SK-N-SH (cell line): ENCODE measurements around the gene CKS1B. TPM values are rescaled to one million over a fixed set of nuclear protein-coding genes. Genes with fewer than 3 reads are reported as not detected.

Experiments used
- CTCF ChIA-PET: fragments of 300-600, 350-600 bp; formaldehyde crosslinking; extraction: SDS; loops from one replicate; lab custom pipeline; 2021; lab: Yijun Ruan, JAX
- POLR2A ChIA-PET: fragments of 350-600 bp; sonication (Branson Sonifier 250); formaldehyde crosslinking; extraction: SDS; loops from one replicate; lab custom pipeline; 2020; ENCODE audit warnings: antibody characterized with exemption, inconsistent platforms; lab: Yijun Ruan, JAX
- DNase-seq: peaks from one replicate; pipeline ENCODE4 v3.0.0; 2012
- H2AFZ ChIP-seq: fragments of 200-600 bp; sonication (generic); 2 replicates; pipeline ENCODE4 v1.8.1; 2016; ENCODE audit warnings: antibody characterized with exemption, mild to moderate bottlenecking, low read depth
- H3F3A ChIP-seq: fragments of 200-600 bp; sonication (generic); replicated peaks from 2 replicates; pipeline ENCODE3; 2016; ENCODE audit warnings: antibody characterized with exemption, mild to moderate bottlenecking; ENCODE audit not compliant: insufficient read depth
- H3K27ac ChIP-seq, 2 experiments: fragments of 200-500 bp in 1 of 2; fragments of 200-600 bp in 1 of 2; sonication (Bioruptor generic) in 1 of 2; sonication (generic), shearing (Covaris generic) in 1 of 2; 2 replicates each; pipeline versions ENCODE4 v1.5.1 to v1.6.1; 2014 to 2016; ENCODE audit warnings: low read depth in 2 of 2, inconsistent platforms in 1 of 2, low read length in 1 of 2, mild to moderate bottlenecking in 1 of 2, mixed read lengths in 1 of 2
- H3K27me3 ChIP-seq: fragments of 200-600 bp; sonication (generic), shearing (Covaris generic); 2 replicates; pipeline ENCODE4 v1.6.1; 2016; ENCODE audit warnings: mixed run types; ENCODE audit not compliant: insufficient read depth
- H3K36me3 ChIP-seq, 2 experiments: fragments of 200-500 bp in 1 of 2; fragments of 200-600 bp in 1 of 2; sonication (Bioruptor generic) in 1 of 2; sonication (generic) in 1 of 2; replicated peaks in 1 of 2; 2 replicates each; pipeline versions ENCODE3 to v1.5.1; 2014 to 2016; ENCODE audit warnings: low read length in 1 of 2, mild to moderate bottlenecking in 1 of 2; ENCODE audit not compliant: insufficient read depth in 2 of 2, control insufficient read depth in 1 of 2
- H3K4me1 ChIP-seq, 2 experiments: fragments of 200-500 bp in 1 of 2; fragments of 200-600 bp in 1 of 2; sonication (Bioruptor generic) in 1 of 2; sonication (generic), shearing (Covaris generic) in 1 of 2; 2 replicates each; pipeline versions ENCODE4 v1.5.1 to v1.6.1; 2014 to 2016; ENCODE audit warnings: low read depth in 1 of 2, low read length in 1 of 2, mixed run types in 1 of 2; ENCODE audit not compliant: insufficient read depth in 2 of 2, control insufficient read depth in 1 of 2
- H3K4me2 ChIP-seq: fragments of 200-600 bp; sonication (generic), shearing (Covaris generic); 2 replicates; pipeline ENCODE4 v1.6.1; 2017; ENCODE audit warnings: mixed run types
- H3K4me3 ChIP-seq, 2 experiments: fragments of 200-500 bp in 1 of 2; fragments of 200-600 bp in 1 of 2; sonication (Bioruptor generic) in 1 of 2; sonication (generic), shearing (Covaris generic) in 1 of 2; 2 replicates each; pipeline versions ENCODE4 v1.5.1 to v1.8.1; 2014 to 2016; ENCODE audit warnings: low read depth in 2 of 2, inconsistent platforms in 1 of 2, low read length in 1 of 2, mild to moderate bottlenecking in 1 of 2, mixed read lengths in 1 of 2, moderate library complexity in 1 of 2
- H3K79me2 ChIP-seq: fragments of 200-600 bp; sonication (generic); 2 replicates; pipeline ENCODE4 v1.8.1; 2017; ENCODE audit warnings: mild to moderate bottlenecking; ENCODE audit not compliant: insufficient read depth
- H3K9ac ChIP-seq: fragments of 200-600 bp; sonication (generic); 2 replicates; pipeline ENCODE4 v1.6.1; 2017; ENCODE audit warnings: mixed run types
- H3K9me2 ChIP-seq: fragments of 200-600 bp; sonication (generic); 2 replicates; pipeline ENCODE4 v1.6.1; 2017; ENCODE audit warnings: mixed run types
- H3K9me3 ChIP-seq: fragments of 200-600 bp; sonication (generic); 2 replicates; pipeline ENCODE4 v1.6.1; 2017; ENCODE audit warnings: mixed run types, mild to moderate bottlenecking, moderate library complexity
- H4K20me1 ChIP-seq: fragments of 200-600 bp; sonication (generic); 2 replicates; pipeline ENCODE4 v1.6.1; 2017; ENCODE audit warnings: mild to moderate bottlenecking, mixed run types; ENCODE audit not compliant: insufficient read depth
- FOXM1 ChIP-seq: IDR thresholded peaks from 2 replicates; pipeline ENCODE4 v1.4.0; 2012; ENCODE audit warnings: low read depth, mild to moderate bottlenecking
- JUND ChIP-seq: IDR thresholded peaks from 2 replicates; pipeline ENCODE4 v1.4.0; 2012
- RFX5 ChIP-seq: IDR thresholded peaks from 2 replicates; pipeline ENCODE4 v1.6.1; 2012; ENCODE audit warnings: mild to moderate bottlenecking, improper control_type of control experiment, low read length
- SMC3 ChIP-seq: IDR thresholded peaks from 2 replicates; pipeline ENCODE4 v1.6.1; 2012; ENCODE audit warnings: low read depth, low read length, improper control_type of control experiment
- WGBS: methylation state at CpG from one replicate; pipeline ENCODE4 v1.1.6; 2017; ENCODE audit warnings: low lambda C conversion rate; 5-methylcytosine and 5-hydroxymethylcytosine counted together
- polyA plus RNA-seq, 3 experiments: library from polyadenylated mRNA; depleted of rRNA; stranded (reverse); fragments of >200 nt; gene quantifications; 2 replicates each; pipeline ENCODE4 v1.2.3, GENCODE V29; 2012
- TF ChIP-seq, protein P1 (sequence below): IDR thresholded peaks from 2 replicates; pipeline ENCODE4 v1.6.1; 2012; ENCODE audit warnings: mild to moderate bottlenecking, low read depth, low read length, moderate library complexity
- TF ChIP-seq, protein P2 (sequence below): IDR thresholded peaks from 2 replicates; pipeline ENCODE4 v1.4.0; 2012; ENCODE audit warnings: low read depth, borderline replicate concordance
- TF ChIP-seq, protein P3 (sequence below): IDR thresholded peaks from 2 replicates; pipeline ENCODE4; 2012
- TF ChIP-seq, protein P4 (sequence below): IDR thresholded peaks from 2 replicates; pipeline ENCODE4 v1.4.0; 2012; ENCODE audit warnings: low read depth

CKS1B gene
- polyA plus RNA-seq, 1 of the 3 experiments (the other 2 are of a cell fraction): 308 TPM

DNA sequence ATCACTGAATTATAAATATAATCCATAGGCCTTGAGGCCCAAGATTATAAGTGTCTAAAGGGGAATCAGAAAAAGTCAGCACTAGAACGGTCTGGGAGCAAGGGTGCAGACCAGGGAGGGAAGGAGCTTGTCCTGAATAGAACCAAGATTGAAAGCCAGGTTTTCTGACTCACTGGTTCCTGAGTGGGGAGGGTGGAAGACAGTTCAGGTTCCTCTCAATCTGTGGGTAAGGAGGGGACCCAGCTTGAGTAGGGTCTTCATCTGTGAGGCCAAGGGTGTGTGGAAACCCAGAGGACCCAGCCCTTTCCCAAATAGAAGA is 19.7 kb downstream of the CKS1B start (continued):
- TF ChIP-seq, protein P1, sequence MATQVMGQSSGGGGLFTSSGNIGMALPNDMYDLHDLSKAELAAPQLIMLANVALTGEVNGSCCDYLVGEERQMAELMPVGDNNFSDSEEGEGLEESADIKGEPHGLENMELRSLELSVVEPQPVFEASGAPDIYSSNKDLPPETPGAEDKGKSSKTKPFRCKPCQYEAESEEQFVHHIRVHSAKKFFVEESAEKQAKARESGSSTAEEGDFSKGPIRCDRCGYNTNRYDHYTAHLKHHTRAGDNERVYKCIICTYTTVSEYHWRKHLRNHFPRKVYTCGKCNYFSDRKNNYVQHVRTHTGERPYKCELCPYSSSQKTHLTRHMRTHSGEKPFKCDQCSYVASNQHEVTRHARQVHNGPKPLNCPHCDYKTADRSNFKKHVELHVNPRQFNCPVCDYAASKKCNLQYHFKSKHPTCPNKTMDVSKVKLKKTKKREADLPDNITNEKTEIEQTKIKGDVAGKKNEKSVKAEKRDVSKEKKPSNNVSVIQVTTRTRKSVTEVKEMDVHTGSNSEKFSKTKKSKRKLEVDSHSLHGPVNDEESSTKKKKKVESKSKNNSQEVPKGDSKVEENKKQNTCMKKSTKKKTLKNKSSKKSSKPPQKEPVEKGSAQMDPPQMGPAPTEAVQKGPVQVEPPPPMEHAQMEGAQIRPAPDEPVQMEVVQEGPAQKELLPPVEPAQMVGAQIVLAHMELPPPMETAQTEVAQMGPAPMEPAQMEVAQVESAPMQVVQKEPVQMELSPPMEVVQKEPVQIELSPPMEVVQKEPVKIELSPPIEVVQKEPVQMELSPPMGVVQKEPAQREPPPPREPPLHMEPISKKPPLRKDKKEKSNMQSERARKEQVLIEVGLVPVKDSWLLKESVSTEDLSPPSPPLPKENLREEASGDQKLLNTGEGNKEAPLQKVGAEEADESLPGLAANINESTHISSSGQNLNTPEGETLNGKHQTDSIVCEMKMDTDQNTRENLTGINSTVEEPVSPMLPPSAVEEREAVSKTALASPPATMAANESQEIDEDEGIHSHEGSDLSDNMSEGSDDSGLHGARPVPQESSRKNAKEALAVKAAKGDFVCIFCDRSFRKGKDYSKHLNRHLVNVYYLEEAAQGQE: no peak
- TF ChIP-seq, protein P2, sequence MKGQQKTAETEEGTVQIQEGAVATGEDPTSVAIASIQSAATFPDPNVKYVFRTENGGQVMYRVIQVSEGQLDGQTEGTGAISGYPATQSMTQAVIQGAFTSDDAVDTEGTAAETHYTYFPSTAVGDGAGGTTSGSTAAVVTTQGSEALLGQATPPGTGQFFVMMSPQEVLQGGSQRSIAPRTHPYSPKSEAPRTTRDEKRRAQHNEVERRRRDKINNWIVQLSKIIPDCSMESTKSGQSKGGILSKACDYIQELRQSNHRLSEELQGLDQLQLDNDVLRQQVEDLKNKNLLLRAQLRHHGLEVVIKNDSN: no peak
- TF ChIP-seq FOXM1 (no peak), SMC3 (no peak), RFX5 (no peak)
- TF ChIP-seq, protein P3, sequence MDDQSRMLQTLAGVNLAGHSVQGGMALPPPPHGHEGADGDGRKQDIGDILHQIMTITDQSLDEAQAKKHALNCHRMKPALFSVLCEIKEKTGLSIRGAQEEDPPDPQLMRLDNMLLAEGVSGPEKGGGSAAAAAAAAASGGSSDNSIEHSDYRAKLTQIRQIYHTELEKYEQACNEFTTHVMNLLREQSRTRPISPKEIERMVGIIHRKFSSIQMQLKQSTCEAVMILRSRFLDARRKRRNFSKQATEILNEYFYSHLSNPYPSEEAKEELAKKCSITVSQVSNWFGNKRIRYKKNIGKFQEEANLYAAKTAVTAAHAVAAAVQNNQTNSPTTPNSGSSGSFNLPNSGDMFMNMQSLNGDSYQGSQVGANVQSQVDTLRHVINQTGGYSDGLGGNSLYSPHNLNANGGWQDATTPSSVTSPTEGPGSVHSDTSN: no peak
- TF ChIP-seq, protein P4, sequence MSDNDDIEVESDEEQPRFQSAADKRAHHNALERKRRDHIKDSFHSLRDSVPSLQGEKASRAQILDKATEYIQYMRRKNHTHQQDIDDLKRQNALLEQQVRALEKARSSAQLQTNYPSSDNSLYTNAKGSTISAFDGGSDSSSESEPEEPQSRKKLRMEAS: no peak
- TF ChIP-seq, all 33 proteins: peak for 0

DNA sequence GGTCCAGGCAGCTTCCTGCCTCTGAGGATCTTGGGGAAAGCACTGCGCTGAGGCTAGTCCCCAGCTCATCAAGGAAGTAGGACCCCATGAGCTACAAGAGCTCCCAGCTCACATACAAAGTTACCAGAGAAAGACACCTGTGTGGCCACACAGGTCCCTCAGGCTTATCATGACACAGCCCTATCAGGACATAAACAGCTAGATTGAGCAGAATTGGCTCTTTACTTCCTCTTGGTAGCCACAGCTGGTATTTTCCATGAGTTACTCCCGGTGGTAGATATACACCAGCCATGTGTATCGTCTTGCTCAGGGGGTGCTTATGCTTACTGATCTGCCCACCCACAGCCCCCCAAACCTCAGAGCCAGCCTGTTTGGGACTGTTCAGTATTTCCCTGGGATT is 20.1 kb downstream of the CKS1B start:
- TF ChIP-seq JUND: no peak
- H3K9me3 ChIP-seq: no peaks in the 10 kb centered on the region
- peaks cover 9 to 10% of the 10 kb centered on the region in 2 experiments for H3K36me3 ChIP-seq
- DNase-seq: no peak
- no peak overlapping the region for H3K4me3 ChIP-seq
- H3K9ac ChIP-seq: no peak overlapping the region
- CTCF ChIA-PET: interaction anchor here (0.5 to 14.0 kb wide), 11 partner anchors 10 to 178 kb away, joined by 3 to 640 read pairs (median 4); partner anchors contain the start of genes ADAM15, CKS1B, FLAD1 and KRTCAP2
- H3K4me2 ChIP-seq: no peak overlapping the region
- H3K27ac ChIP-seq: no peak overlapping the region; a peak in 1 of 4 replicates
- no peaks in the 10 kb centered on the region for H3K9me2 ChIP-seq
- POLR2A ChIA-PET: interaction anchor here (0.6 to 3.9 kb wide), 9 partner anchors 11 to 156 kb away, joined by 3 to 22 read pairs (median 7); partner anchors contain the start of genes CKS1B, FLAD1, PBXIP1 and SHC1
- no peaks in the 10 kb centered on the region for H4K20me1 ChIP-seq
- peaks cover 9% of the 10 kb centered on the region for H3F3A ChIP-seq
- 80% methylated on average over 2 of the region's 3 CpGs for WGBS
- no peaks in the 10 kb centered on the region for H3K27me3 ChIP-seq
- H3K79me2 ChIP-seq: no peaks in the 10 kb centered on the region
- no peak overlapping the region for H2AFZ ChIP-seq
- peaks cover 8 to 22% of the 10 kb centered on the region in 2 experiments for H3K4me1 ChIP-seq
